Measurements from ENCODE around the gene FCRL3.

The FCRL3 gene

DNA sequence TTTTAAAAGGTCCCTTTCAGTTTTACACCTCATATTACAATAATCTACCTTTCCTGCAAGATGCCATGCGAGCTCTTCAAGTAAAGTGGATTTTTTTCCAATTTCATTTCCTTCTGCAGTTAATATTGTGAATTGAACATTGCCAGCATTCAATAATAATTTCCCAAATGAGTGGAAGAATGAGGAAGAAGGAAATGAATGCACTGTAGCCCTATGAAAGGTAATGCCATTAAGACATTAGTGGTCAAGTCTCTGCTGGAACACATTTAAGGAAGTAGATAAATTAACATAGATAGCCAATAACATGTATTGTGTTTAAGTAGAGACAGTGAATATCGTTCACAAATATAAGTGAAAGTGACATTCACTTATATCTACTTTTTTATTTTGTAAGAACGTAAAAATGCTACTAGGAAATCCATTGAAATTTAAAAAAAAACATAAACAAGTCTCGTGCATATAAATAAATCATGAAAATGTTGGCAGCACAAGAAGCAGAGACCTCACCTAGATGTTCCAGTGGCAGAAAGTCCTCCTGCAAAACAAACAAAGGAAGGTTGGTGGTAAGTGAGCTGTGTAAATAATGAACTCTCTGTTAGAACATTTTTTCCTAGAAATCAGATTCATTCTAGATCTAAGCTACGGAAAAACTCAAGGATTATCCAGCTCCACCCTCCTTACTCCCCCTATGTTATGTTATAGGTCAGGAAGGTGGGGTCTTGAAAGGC is 17.7 kb downstream of the FCRL3 start:
- no peak for DNase-seq

DNA sequence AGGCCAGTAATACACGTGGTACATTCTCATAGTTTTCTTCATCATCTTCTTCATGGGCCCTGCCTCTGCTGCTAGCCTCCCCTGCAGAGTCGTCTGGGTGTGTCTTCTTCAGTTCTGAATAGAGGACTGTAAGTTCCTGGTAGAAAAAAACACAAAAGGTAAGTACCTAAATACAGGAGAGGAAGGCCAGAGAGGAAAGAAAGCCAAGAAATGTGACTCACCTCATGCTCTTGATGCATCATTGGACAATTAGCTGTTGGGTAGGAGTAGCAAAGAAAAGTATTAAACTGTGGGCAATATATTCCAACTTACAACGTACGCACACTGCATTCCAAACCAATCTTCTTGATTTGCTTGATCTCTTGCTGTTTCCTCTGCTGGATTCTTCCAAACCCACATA is 21.8 kb downstream of the FCRL3 start:
- DNase-seq: no peak

DNA sequence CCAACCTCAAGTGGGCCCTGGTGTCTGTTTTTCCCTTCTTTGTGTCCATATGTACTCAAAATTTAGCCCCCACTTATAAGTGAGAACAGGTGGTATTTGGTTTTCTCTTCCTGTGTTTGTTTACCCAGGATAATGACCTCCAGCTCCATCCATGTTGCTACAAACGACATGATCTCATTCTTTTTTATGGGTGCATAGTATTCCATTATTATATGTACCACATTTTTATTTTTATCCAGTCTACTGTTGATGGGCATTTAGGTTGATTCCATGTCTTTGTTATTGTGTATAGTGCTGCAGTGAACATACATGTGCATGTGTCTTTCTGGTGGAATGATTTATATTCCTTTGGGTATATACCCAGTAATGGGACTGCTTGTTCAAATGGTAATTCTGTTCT is 27.6 kb downstream of the FCRL3 start:
- DNase-seq: no peak

DNA sequence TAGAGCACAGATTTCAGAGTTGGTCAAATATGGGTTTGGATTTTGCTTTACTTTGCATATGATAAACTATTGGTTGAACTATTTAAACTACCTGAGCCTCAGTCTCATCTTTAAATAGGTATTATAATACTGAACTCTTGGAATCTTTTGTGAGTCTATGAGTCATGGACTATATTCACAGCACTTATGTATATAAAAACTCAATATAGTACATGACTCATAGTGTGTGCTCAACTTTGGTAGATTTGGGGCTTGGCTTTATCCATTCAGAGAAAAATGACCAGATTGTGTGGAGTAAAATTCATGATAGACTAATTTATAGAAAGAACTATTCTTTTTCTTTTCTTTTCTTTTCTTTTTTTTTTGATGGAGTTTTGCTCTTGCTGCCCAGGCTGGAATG is 28.7 kb downstream of the FCRL3 start:
- DNase-seq: no peak

DNA sequence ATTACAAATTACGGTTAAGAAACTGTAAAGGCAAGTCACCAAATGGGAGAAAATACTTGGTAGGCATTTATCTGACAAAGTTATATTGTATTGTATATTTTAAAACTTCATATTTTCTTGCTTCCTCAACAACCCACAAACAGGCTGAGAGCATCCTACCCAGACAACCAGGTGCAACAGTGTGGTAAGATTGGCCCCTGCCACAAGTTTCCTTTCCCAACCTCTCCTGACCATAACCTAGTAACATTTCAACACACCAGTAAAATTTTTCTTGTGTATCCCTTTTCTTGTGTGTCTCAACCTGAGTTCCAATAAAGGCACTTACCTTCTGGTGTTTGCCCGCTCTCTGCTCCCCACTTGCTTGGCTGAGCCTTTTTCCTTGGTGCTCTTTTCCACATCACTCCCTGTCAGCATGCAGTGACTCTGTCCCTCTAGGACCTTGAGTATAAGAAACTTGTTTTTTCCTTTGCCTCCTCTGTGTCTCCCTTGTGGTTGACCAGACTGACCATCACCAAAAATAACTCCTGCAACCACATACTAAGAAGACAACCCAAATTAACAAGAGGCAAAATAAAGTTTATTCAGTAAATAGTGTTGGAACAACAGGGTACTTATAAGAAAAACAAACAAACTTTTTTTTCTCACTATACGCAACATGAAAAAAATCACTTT is 40.9 kb downstream of the FCRL3 start:
- DNase-seq: no peak

DNA sequence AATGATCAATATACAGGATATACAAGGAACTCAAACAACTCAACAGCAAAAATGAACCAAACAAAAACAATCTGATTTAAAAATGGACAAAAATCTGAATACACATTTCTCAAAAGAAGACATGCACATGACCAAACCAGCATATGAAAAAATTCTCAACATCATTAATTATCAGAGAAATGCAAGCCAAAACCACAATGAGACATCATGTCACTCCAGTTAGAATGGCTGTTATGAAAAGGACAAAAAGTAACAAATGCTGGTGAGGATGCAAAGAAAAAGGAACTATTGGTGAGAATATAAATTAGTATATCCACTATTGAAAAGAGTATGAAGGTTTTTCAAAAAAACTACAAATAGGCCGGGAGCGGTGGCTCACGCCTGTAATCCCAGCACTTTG is 42.0 kb downstream of the FCRL3 start:
- no peak for DNase-seq

DNA sequence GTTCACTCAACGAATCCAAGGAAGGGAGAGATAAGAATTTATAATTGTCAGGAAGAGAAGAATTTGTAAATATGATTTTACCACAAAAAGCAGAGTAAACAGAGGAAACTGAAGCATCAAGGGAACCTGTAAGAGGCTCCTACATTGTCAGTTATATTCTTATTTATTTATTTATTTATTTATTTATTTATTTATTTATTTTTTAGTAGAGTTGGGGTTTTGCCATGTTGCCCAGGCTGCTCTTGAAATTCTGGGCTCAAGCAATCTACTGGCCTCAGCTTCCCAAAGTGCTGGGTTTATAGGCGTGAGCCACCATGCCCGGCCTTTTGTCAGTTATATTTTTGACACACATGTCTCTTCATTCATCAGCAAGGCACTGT is 47.1 kb downstream of the FCRL3 start:
- DNase-seq: no peak

DNA sequence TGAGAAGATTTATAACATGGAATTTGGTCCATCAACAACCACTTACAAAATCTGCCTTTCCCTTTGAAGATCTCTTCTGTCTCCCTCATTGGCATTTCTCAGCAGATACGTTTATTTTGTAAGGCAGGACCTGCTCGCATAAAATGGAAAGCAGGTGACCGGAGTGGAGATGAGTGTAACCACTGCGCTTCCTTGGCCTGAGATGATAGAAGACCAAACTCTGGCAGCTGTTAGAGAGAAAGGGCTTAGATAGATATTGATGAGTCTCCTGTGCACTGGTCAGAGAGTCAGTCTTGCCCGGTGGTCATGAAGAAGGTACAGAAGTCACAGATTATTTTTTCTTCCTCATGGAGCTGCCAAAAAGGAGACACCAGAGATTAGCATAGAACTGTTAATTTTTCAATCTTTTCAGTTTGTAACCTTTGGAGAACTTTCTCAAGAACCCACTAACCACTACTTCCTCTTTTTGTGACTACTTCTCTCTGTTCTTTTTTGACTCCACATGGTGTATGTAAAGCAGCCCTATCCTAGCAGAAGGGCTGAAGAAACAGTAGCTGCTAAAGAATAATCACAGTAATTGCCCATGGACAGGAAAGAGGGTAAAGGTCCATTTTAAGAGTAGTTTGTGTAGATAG is 47.6 kb downstream of the FCRL3 start:
- DNase-seq: no peak

DNA sequence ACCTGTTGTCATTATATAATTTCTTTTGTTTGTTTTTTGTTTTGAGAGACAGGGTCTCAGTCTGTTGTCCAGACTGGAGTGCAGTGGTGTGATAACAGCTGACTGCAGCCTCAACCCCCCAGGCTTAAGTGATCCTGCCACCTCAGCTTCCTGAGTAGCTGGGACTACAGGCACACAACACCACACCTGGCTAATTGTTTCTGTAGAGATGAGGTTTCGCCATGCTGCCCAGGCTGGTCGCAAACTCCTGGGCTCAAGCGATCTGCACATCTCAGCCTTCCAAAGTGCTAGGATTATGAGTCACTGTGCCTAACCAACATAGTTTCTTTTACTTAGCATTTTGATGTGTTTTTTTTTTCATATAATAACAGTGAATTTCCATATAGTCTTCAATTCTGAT is 52.3 kb downstream of the FCRL3 start:
- DNase-seq: no peak

DNA sequence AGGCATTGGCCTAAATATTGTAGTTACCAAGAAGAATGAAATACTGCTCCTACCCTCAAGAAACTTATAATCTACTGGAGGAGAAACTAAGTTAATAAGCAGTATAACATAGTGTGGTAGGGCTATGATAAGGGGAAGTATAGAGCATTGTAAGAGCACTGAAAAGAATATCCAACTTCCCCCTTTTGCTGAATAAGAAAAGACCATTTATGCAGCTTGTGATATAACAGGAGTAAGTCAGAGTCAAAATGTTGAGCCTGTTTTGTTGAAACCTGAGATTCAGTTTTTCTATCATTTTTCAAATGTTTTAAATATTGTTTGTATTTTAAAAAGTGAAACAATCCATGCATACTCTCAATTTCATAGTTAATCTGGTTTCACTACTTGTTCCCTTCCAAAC is 54.4 kb downstream of the FCRL3 start:
- DNase-seq: no peak

DNA sequence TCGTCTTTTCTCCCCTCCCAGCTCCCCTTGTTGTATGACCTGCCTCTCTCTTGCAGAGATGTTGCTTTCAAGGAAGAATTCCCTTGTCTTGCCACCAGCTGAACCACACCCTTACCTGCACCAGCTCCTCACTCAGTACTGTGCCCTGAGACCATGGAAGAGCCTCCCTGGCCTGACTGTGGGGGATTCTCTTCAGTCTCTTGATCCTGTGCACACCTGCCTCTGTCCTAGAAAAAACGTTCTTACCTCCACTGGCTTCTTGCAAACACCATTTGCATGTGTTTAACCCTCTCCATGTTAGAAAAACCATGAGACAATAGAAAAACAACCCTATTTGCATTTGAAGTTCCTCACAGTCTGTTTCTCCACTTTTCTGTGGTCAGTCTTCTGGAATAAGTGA is 59.4 kb downstream of the FCRL3 start:
- DNase-seq: no peak

DNA sequence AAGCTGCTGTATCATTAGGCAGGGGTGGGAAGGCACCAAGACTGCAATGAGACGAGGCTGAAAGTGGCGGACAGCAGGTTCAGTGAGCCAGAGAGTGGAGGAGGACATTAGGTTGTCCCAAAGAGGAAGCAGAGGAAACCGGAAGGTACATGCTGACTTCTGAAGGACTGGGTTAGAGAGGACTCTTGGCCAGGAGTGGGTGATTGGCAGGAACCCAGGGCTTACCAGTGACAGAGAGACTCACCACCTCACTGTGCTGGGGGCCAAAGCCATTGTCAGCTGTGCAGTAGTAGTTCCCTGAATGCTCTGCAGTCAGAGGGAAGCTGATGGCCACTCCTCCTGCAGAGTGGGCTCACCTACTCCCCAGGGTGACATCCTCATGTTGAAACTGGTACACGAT is 60.8 kb downstream of the FCRL3 start:
- DNase-seq: no peak

DNA sequence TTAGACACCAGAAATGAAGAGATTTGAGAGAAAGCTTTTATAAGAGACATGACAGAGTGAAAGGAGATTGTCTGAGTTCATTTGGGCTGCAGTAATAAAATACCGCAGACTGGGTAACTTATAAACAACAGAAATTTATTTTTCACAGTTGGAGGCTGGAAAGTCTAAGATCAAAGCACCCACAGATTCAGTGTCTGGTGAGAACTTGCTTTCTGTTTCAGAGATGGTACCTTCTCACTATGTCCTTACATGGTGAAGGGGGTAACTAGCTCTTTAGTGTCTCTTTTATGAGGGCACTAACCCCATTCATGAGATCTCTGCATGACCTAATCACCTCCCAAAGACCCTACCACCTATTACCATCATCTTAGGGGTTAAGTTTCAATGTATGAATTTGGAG is 71.8 kb downstream of the FCRL3 start:
- DNase-seq: no peak

Data from hypothalamus (tissue), 51 donors.